Measurements from ENCODE around the gene KLC4. TPM values are rescaled to one million over a fixed set of nuclear protein-coding genes. Genes with fewer than 3 reads are reported as not detected.
A peak's percentile ranks its signal among the peaks of the same experiment; 100 is the strongest.
"Not testable (repeated sequence)": the region's sequence is repeated elsewhere in the genome, so short reads cannot be mapped to it uniquely, and the experiment has no call there.

KLC4 gene
- total RNA-seq, 1 donor from 2014 or later: 71.6 TPM

- no peak for DNase-seq (ENCODE audit: low spot score)
Observed at GRCh38 chr6:43070028-43070632, 10.7 kb downstream of the KLC4 start.

GRCh38 chr6:43074847-43075669 lies 15.6 kb downstream of the KLC4 start:
- peak; percentile 22 for DNase-seq (ENCODE audit: low spot score)

GRCh38 chr6:43075670-43076463 lies 16.4 kb downstream of the KLC4 start, which contains the start of gene PTK7:
Gene PTK7, plus strand, starts transcription at chr6:43076314. Its CDS starts 175 bp downstream, at chr6:43076489.
- DNase-seq (ENCODE audit: low spot score): peak; percentile 27

- DNase-seq (ENCODE audit: low spot score): no peak
Observed at GRCh38 chr6:43076464-43077332, 17.3 kb downstream of the KLC4 start.

- no peak for DNase-seq (ENCODE audit: low spot score)
Observed at GRCh38 chr6:43077333-43077809, 17.9 kb downstream of the KLC4 start.

- no peak for DNase-seq (ENCODE audit: low spot score)
Observed at GRCh38 chr6:43077981-43078511, 18.6 kb downstream of the KLC4 start.

GRCh38 chr6:43078691-43079090 lies 19.3 kb downstream of the KLC4 start:
- DNase-seq (ENCODE audit: low spot score): no peak

- no peak for DNase-seq (ENCODE audit: low spot score)
Observed at GRCh38 chr6:43081043-43081442, 21.6 kb downstream of the KLC4 start.

GRCh38 chr6:43081922-43082321 lies 22.5 kb downstream of the KLC4 start:
- not testable (repeated sequence) for DNase-seq (ENCODE audit: low spot score)

- DNase-seq (ENCODE audit: low spot score): no peak
Observed at GRCh38 chr6:43082806-43083655, 23.6 kb downstream of the KLC4 start.

- DNase-seq (ENCODE audit: low spot score): no peak
Observed at GRCh38 chr6:43086022-43086658, 26.7 kb downstream of the KLC4 start.

- no peak for DNase-seq (ENCODE audit: low spot score)
Observed at GRCh38 chr6:43088654-43089056, 29.2 kb downstream of the KLC4 start.

- DNase-seq (ENCODE audit: low spot score): no peak
Observed at GRCh38 chr6:43089467-43089866, 30.0 kb downstream of the KLC4 start.

- no peak for DNase-seq (ENCODE audit: low spot score)
Observed at GRCh38 chr6:43089874-43090558, 30.6 kb downstream of the KLC4 start.

GRCh38 chr6:43090559-43090956 lies 31.1 kb downstream of the KLC4 start:
- no peak for DNase-seq (ENCODE audit: low spot score)

GRCh38 chr6:43091020-43091419 lies 31.6 kb downstream of the KLC4 start:
- no peak for DNase-seq (ENCODE audit: low spot score)

GRCh38 chr6:43091436-43091991 lies 32.1 kb downstream of the KLC4 start:
- no peak for DNase-seq (ENCODE audit: low spot score)

- DNase-seq (ENCODE audit: low spot score): no peak
Observed at GRCh38 chr6:43092635-43093034, 33.2 kb downstream of the KLC4 start.

Measured in mucosa of gallbladder (tissue), 1 donor.